GM12878 (cell line): ENCODE data around the gene SHROOM3.
A peak's percentile ranks its signal among the peaks of the same experiment; 100 is the strongest.

ENCODE experiments used
- CTCF ChIP-seq, 3 experiments: IDR thresholded peaks in 2 of 3; conservative IDR thresholded peaks in 1 of 3; 2 replicates each; pipeline ENCODE4 v1.5.1; 2011; ENCODE audit warnings: low read depth in 3 of 3, low read length in 3 of 3, mild to moderate bottlenecking in 3 of 3, control low read depth in 2 of 3, moderate library complexity in 2 of 3, inconsistent platforms in 1 of 3, mixed read lengths in 1 of 3; ENCODE audit not compliant: control insufficient read depth in 2 of 3, insufficient read depth in 1 of 3; ENCODE audit errors: extremely low read depth in 1 of 3
- EP300 ChIP-seq, 2 experiments: fragments of 150-350 bp in 1 of 2; IDR thresholded peaks; 2 replicates each; pipeline ENCODE4 v1.6.1; 2011 to 2012; ENCODE audit warnings: low read depth in 2 of 2, low read length in 2 of 2, borderline replicate concordance in 1 of 2, improper control_type of control experiment in 1 of 2, inconsistent platforms in 1 of 2; ENCODE audit not compliant: control insufficient read depth in 1 of 2
- EZH2 ChIP-seq: IDR thresholded peaks from 2 replicates; pipeline ENCODE4 v1.6.1; 2012; ENCODE audit warnings: low read depth, mild to moderate bottlenecking, control low read depth, inconsistent platforms, low read length, borderline replicate concordance; ENCODE audit not compliant: control insufficient read depth
- FOS ChIP-seq: IDR thresholded peaks from 3 replicates; pipeline ENCODE4 v1.6.1; 2011; ENCODE audit warnings: borderline replicate concordance; ENCODE audit not compliant: insufficient read length; ENCODE audit errors: extremely low read depth
- HCFC1 ChIP-seq: fragments of 150-350 bp; IDR thresholded peaks from 2 replicates; pipeline ENCODE4 v1.6.1; 2014; ENCODE audit warnings: low read length
- JUND ChIP-seq: IDR thresholded peaks from 2 replicates; pipeline ENCODE4 v1.6.1; 2012; ENCODE audit warnings: low read depth, mild to moderate bottlenecking, low read length, improper control_type of control experiment, moderate library complexity
- LARP7 ChIP-seq: fragments of 450-650 bp; IDR thresholded peaks from 2 replicates; pipeline ENCODE4 v1.6.1; 2017; ENCODE audit warnings: mild to moderate bottlenecking
- MXI1 ChIP-seq: fragments of 150-350 bp; IDR thresholded peaks from 2 replicates; pipeline ENCODE4 v1.6.1; 2011; ENCODE audit warnings: low read depth, mild to moderate bottlenecking, inconsistent platforms, low read length, improper control_type of control experiment
- POLR2A ChIP-seq: IDR thresholded peaks from 2 replicates; pipeline ENCODE4 v1.6.1; 2011; ENCODE audit warnings: low read depth, mild to moderate bottlenecking, low read length
- YY1 ChIP-seq: IDR thresholded peaks from 2 replicates; pipeline ENCODE4 v1.6.1; 2011; ENCODE audit warnings: low read depth, mild to moderate bottlenecking, low read length
- ZNF592 ChIP-seq: fragments of 450-650 bp; IDR thresholded peaks from 2 replicates; pipeline ENCODE4 v1.6.1; 2017; ENCODE audit warnings: mild to moderate bottlenecking, moderate library complexity
- TF ChIP-seq, protein P1 (sequence below): IDR thresholded peaks from 2 replicates; pipeline ENCODE4 v1.6.1; 2012; ENCODE audit warnings: mild to moderate bottlenecking, low read depth, low read length

- TF ChIP-seq CTCF (IDR thresholded peaks at IDR 0.05 in 2 of 3, conservative IDR thresholded peaks at IDR 0.05 in 1 of 3; ENCODE audit: control insufficient read depth in 2 of 3, extremely low read depth in 1 of 3, insufficient read depth in 1 of 3, low read depth in 3 of 3, low read length in 3 of 3): peak in 1 of 3 experiments; percentile 10; a peak in 1 of 6 replicates
- TF ChIP-seq LARP7: no peak
- TF ChIP-seq FOS: no peak
- no peak for TF ChIP-seq JUND
- TF ChIP-seq ZNF592: no peak
- TF ChIP-seq MXI1: no peak
- no peak for TF ChIP-seq POLR2A
- TF ChIP-seq YY1: no peak
- TF ChIP-seq EZH2: no peak
- TF ChIP-seq, protein P1, sequence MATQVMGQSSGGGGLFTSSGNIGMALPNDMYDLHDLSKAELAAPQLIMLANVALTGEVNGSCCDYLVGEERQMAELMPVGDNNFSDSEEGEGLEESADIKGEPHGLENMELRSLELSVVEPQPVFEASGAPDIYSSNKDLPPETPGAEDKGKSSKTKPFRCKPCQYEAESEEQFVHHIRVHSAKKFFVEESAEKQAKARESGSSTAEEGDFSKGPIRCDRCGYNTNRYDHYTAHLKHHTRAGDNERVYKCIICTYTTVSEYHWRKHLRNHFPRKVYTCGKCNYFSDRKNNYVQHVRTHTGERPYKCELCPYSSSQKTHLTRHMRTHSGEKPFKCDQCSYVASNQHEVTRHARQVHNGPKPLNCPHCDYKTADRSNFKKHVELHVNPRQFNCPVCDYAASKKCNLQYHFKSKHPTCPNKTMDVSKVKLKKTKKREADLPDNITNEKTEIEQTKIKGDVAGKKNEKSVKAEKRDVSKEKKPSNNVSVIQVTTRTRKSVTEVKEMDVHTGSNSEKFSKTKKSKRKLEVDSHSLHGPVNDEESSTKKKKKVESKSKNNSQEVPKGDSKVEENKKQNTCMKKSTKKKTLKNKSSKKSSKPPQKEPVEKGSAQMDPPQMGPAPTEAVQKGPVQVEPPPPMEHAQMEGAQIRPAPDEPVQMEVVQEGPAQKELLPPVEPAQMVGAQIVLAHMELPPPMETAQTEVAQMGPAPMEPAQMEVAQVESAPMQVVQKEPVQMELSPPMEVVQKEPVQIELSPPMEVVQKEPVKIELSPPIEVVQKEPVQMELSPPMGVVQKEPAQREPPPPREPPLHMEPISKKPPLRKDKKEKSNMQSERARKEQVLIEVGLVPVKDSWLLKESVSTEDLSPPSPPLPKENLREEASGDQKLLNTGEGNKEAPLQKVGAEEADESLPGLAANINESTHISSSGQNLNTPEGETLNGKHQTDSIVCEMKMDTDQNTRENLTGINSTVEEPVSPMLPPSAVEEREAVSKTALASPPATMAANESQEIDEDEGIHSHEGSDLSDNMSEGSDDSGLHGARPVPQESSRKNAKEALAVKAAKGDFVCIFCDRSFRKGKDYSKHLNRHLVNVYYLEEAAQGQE: no peak
- TF ChIP-seq EP300 (IDR thresholded peaks at IDR 0.05; ENCODE audit: borderline replicate concordance in 1 of 2, control insufficient read depth in 1 of 2, low read depth in 2 of 2, low read length in 2 of 2): no peak
- no peak for TF ChIP-seq HCFC1
These were observed 245.9 kb downstream of the SHROOM3 start for GRCh38 chr4:76680952-76681351.
